Hindlimb muscle (tissue), 1 donor: ENCODE measurements around the gene SEPTIN6. TPM values are rescaled to one million over a fixed set of nuclear protein-coding genes. Genes with fewer than 3 reads are reported as not detected.

Experiments
- DNase-seq: peaks from one replicate; pipeline ENCODE4 v3.0.0-alpha.2; 2013
- polyA plus RNA-seq: library from polyadenylated mRNA; unstranded; fragments of 120-200 nt; gene quantifications from one replicate; pipeline ENCODE4 v1.2.1, GENCODE V29; 2013; ENCODE audit not compliant: insufficient read length

SEPTIN6 gene
- polyA plus RNA-seq, 1 donor = 24.4 TPM

- no peak for DNase-seq
Measured at GRCh38 chrX:119647552-119648420, 45.2 kb downstream of the SEPTIN6 start.

GRCh38 chrX:119647089-119647488 lies 45.9 kb downstream of the SEPTIN6 start:
- DNase-seq = no peak

- no peak for DNase-seq
Measured at GRCh38 chrX:119646515-119646914, 46.5 kb downstream of the SEPTIN6 start.

GRCh38 chrX:119643696-119644095 lies 49.3 kb downstream of the SEPTIN6 start:
- DNase-seq = no peak

Other genes with a start within 250 kb of the SEPTIN6 start
- 138 TPM for gene SLC25A5, start 224.7 kb downstream of the SEPTIN6 start, polyA plus RNA-seq
- 16.4 TPM for gene STEEP1, start 127.8 kb downstream of the SEPTIN6 start, polyA plus RNA-seq
- gene UBE2A, start 118.6 kb downstream of the SEPTIN6 start, polyA plus RNA-seq = 58.6 TPM
- gene NKRF, start 86.7 kb downstream of the SEPTIN6 start, polyA plus RNA-seq = 6.7 TPM
- 1.1 TPM for gene SOWAHD, start 65.4 kb upstream of the SEPTIN6 start, polyA plus RNA-seq
- gene RPL39, start 98.5 kb upstream of the SEPTIN6 start, polyA plus RNA-seq = 2,825 TPM
- 14.6 TPM for gene UPF3B, start 159.8 kb upstream of the SEPTIN6 start, polyA plus RNA-seq
- 9.2 TPM for gene RNF113A, start 178.6 kb upstream of the SEPTIN6 start, polyA plus RNA-seq
- gene NDUFA1, start 178.7 kb upstream of the SEPTIN6 start, polyA plus RNA-seq = 79.5 TPM
- gene AKAP14, start 202.7 kb upstream of the SEPTIN6 start, polyA plus RNA-seq = not detected